Measurements from ENCODE around the gene PACC1. TPM values are rescaled to one million over a fixed set of nuclear protein-coding genes. Genes with fewer than 3 reads are reported as not detected.
"Not testable (repeated sequence)": the region's sequence is repeated elsewhere in the genome, so short reads cannot be mapped to it uniquely, and the experiment has no call there.

Gene PACC1
- total RNA-seq, 1 donor from 2014 or later = 43.2 TPM

DNA sequence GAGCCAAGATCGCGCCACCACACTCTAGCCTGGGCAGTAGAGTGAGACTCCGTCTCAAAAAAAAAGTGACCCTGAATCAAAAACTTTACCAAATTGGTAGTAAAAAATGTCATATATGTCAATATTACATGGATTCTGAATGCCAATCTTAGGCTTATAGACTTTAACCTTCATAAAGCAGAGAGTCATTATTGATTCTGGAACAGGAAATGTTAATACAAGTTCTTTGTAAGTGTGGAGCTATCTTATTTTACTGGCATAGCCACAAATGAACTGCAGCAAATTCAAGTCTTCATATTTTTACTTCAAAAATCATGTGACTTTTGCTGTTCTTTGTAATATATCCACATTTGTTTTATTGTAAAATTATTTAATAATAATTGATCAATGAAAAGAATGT is 88.1 kb downstream of the PACC1 start:
- H3K27me3 ChIP-seq (ENCODE audit: control insufficient read depth, insufficient read depth, low read length) = no peaks in the 10 kb centered on the region
- no peaks in the 10 kb centered on the region for H3K36me3 ChIP-seq (ENCODE audit: control insufficient read depth, insufficient read depth, low read length)
- H3K4me3 ChIP-seq (ENCODE audit: low read depth, low read length) = no peak overlapping the region
- TF ChIP-seq, protein P1, sequence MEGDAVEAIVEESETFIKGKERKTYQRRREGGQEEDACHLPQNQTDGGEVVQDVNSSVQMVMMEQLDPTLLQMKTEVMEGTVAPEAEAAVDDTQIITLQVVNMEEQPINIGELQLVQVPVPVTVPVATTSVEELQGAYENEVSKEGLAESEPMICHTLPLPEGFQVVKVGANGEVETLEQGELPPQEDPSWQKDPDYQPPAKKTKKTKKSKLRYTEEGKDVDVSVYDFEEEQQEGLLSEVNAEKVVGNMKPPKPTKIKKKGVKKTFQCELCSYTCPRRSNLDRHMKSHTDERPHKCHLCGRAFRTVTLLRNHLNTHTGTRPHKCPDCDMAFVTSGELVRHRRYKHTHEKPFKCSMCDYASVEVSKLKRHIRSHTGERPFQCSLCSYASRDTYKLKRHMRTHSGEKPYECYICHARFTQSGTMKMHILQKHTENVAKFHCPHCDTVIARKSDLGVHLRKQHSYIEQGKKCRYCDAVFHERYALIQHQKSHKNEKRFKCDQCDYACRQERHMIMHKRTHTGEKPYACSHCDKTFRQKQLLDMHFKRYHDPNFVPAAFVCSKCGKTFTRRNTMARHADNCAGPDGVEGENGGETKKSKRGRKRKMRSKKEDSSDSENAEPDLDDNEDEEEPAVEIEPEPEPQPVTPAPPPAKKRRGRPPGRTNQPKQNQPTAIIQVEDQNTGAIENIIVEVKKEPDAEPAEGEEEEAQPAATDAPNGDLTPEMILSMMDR (IDR thresholded peaks at IDR 0.05; ENCODE audit: insufficient read depth, low read length, poor library complexity, severe bottlenecking) = no peak
- no peak for DNase-seq (ENCODE audit: low read depth)

DNA sequence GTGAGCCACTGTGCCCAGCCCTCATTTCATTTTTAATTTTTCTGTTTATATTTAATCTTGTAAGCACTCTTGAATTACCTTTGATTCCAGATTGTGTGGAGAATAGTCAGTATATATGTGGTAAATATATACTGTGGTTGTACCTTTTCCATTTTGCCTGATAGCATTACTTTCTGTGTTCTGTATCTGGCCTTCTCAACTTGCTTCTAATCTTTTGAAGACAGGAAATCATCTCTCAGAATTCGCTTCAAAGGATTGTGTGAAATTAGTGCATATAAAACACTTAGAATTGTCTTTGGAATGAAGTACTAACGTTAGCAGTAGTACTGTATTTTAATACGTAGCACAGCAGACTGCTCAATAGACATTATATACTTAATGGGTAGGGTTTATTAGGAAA is 91.6 kb downstream of the PACC1 start:
- TF ChIP-seq, protein P1 (IDR thresholded peaks at IDR 0.05; ENCODE audit: insufficient read depth, low read length, poor library complexity, severe bottlenecking) = no peak
- no peaks in the 10 kb centered on the region for H3K36me3 ChIP-seq (ENCODE audit: control insufficient read depth, insufficient read depth, low read length)

DNA sequence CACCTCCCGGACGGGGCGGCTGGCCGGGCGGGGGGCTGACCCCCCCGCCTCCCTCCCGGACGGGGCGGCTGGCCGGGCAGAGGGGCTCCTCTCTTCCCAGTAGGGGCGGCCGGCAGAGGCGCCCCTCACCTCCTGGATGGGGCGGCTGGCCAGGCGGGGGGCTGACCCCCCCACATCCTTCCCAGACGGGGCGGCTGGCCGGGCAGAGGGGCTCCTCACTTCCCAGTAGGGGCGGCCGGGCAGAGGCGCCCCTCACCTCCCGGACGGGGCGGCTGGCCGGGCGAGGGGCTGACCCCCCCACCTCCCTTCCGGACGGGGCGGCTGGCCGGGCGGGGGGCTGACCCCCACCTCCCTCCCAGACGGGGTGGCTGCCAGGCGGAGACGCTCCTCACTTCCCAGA is 93.7 kb downstream of the PACC1 start:
- not testable (repeated sequence) for H3K27me3 ChIP-seq (ENCODE audit: control insufficient read depth, insufficient read depth, low read length); DNase-seq (ENCODE audit: low read depth); H3K36me3 ChIP-seq (ENCODE audit: control insufficient read depth, insufficient read depth, low read length); H3K4me3 ChIP-seq (ENCODE audit: low read depth, low read length)

More for the DNA sequence above, 91.6 kb downstream of the PACC1 start:
- H3K27me3 ChIP-seq (ENCODE audit: control insufficient read depth, insufficient read depth, low read length) = no peaks in the 10 kb centered on the region
- DNase-seq (ENCODE audit: low read depth) = no peak
- no peak overlapping the region for H3K4me3 ChIP-seq (ENCODE audit: low read depth, low read length)

DNA sequence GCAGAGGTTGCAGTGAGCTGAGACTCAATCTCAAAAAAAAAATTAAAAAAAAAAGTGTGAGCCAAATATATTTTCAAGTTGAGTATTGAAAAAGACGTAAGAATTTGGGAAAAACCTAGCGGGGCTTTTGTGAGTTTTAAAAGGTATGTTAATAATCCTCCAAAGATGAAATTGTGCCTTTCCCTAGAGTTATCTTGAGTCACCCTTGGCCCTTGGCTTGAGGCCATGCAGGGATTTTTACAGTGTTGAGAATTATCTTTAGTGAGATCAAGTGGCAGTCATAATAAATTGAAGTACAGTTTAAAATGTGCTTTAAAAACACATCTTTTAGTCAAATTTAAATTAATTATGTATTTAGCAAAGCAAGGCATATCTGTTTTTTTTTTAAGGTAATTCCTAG is 96.8 kb downstream of the PACC1 start:
- no peak for DNase-seq (ENCODE audit: low read depth)
- no peak overlapping the region for H3K4me3 ChIP-seq (ENCODE audit: low read depth, low read length)
- no peaks in the 10 kb centered on the region for H3K27me3 ChIP-seq (ENCODE audit: control insufficient read depth, insufficient read depth, low read length)
- no peaks in the 10 kb centered on the region for H3K36me3 ChIP-seq (ENCODE audit: control insufficient read depth, insufficient read depth, low read length)
- TF ChIP-seq, protein P1 (IDR thresholded peaks at IDR 0.05; ENCODE audit: insufficient read depth, low read length, poor library complexity, severe bottlenecking) = no peak

DNA sequence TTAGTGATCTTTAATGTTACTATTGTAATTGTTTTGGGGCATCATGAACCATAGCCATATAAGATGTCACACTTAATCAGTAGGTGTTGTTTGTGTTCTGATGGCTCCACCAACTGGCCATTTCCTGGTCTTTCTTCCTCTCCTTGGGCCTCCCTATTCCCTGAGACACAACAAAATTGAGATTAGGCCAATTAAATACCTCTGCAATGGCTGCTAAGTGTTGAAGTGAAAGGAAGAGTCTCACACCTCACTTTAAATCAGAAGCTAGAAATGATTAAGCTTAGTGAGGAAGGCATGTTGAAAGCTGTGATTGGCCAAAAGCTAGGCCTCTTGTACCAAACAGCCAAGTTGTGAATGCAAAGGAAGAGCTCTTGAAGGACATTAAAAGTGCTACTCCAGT is 98.8 kb downstream of the PACC1 start:
- TF ChIP-seq, protein P1 (IDR thresholded peaks at IDR 0.05; ENCODE audit: insufficient read depth, low read length, poor library complexity, severe bottlenecking) = no peak
- no peak overlapping the region for H3K4me3 ChIP-seq (ENCODE audit: low read depth, low read length)
- DNase-seq (ENCODE audit: low read depth) = no peak
- H3K36me3 ChIP-seq (ENCODE audit: control insufficient read depth, insufficient read depth, low read length) = no peaks in the 10 kb centered on the region
- H3K27me3 ChIP-seq (ENCODE audit: control insufficient read depth, insufficient read depth, low read length) = no peaks in the 10 kb centered on the region

DNA sequence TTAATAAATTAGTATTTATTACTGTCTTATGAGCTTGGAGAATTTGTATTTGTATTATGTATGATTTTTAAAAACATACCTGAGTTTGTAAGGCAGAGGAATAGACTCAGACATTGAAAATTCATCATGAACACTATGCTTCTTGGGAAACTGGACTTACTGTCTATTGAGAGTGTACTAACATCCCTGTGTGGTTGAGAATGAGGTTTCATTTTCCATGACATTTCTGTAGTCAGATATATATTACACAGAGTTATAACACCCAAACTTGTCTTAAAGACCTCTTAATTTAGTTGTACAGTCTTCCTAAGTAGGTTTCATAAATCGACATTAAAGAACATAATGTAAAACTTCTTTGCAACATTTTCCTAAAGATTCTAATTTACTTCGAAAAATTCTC is 99.5 kb downstream of the PACC1 start:
- Histone ChIP-seq H3K27me3 (ENCODE audit: control insufficient read depth, insufficient read depth, low read length) (no peaks in the 10 kb centered on the region), H3K36me3 (ENCODE audit: control insufficient read depth, insufficient read depth, low read length) (no peaks in the 10 kb centered on the region), H3K4me3 (ENCODE audit: low read depth, low read length) (no peak overlapping the region)
- TF ChIP-seq, protein P1 (IDR thresholded peaks at IDR 0.05; ENCODE audit: insufficient read depth, low read length, poor library complexity, severe bottlenecking) = no peak
- DNase-seq (ENCODE audit: low read depth) = no peak

Other genes with a start within 250 kb of the PACC1 start
- 23.6 and 24.0 TPM in 2 replicates for gene PPP2R5A, start 129.5 kb downstream of the PACC1 start, total RNA-seq
- 35.8 and 36.0 TPM in 2 replicates for gene NENF, start 18.0 kb upstream of the PACC1 start, total RNA-seq
- 99.2 and 119 TPM in 2 replicates for gene ATF3, start 193.9 kb upstream of the PACC1 start, total RNA-seq

Measured in kidney epithelial cell (primary cell).